GM21423 (cell line): Measurements from ENCODE around the gene HIVEP3.

Experiments used
- ATAC-seq: cut with Tn5 transposase; IDR thresholded peaks from one replicate; pipeline ENCODE4 v1.9.1; 2021; ENCODE audit warnings: mild to moderate bottlenecking, moderate library complexity; ENCODE audit not compliant: unreplicated experiment

The HIVEP3 gene

GRCh38 chr1:41640756-41641474, 277.8 kb downstream of the HIVEP3 start:
- no peak for ATAC-seq

- no peak for ATAC-seq
Measured at GRCh38 chr1:41640141-41640751, 278.5 kb downstream of the HIVEP3 start.

GRCh38 chr1:41639332-41639936, 279.3 kb downstream of the HIVEP3 start:
- peak; percentile 33 for ATAC-seq

GRCh38 chr1:41638086-41639024, 280.4 kb downstream of the HIVEP3 start:
- no peak for ATAC-seq

- no peak for ATAC-seq
Measured at GRCh38 chr1:41637367-41637766, 281.4 kb downstream of the HIVEP3 start.

- ATAC-seq: no peak
Measured at GRCh38 chr1:41633764-41634163, 285.0 kb downstream of the HIVEP3 start.

- no peak for ATAC-seq
Measured at GRCh38 chr1:41632781-41633575, 285.7 kb downstream of the HIVEP3 start.

GRCh38 chr1:41631971-41632370, 286.8 kb downstream of the HIVEP3 start:
- ATAC-seq: no peak

GRCh38 chr1:41631154-41631553, 287.6 kb downstream of the HIVEP3 start:
- no peak for ATAC-seq

GRCh38 chr1:41629571-41629970, 289.2 kb downstream of the HIVEP3 start:
- ATAC-seq: no peak

GRCh38 chr1:41629141-41629540, 289.6 kb downstream of the HIVEP3 start:
- no peak for ATAC-seq

- ATAC-seq: no peak
Measured at GRCh38 chr1:41627491-41628280, 291.0 kb downstream of the HIVEP3 start.

GRCh38 chr1:41626616-41627375, 291.9 kb downstream of the HIVEP3 start:
- ATAC-seq: no peak

- no peak for ATAC-seq
Measured at GRCh38 chr1:41626146-41626545, 292.6 kb downstream of the HIVEP3 start.

- ATAC-seq: no peak
Measured at GRCh38 chr1:41623736-41624135, 295.0 kb downstream of the HIVEP3 start.

GRCh38 chr1:41622859-41623732, 295.6 kb downstream of the HIVEP3 start:
- ATAC-seq: peak; percentile 78

- ATAC-seq: no peak
Measured at GRCh38 chr1:41622402-41622801, 296.3 kb downstream of the HIVEP3 start.

GRCh38 chr1:41621791-41622190, 296.9 kb downstream of the HIVEP3 start:
- ATAC-seq: no peak
